WTC11 (cell line): ENCODE data around the gene IL4I1. TPM values are rescaled to one million over a fixed set of nuclear protein-coding genes. Genes with fewer than 3 reads are reported as not detected.

ENCODE experiments used
- ATAC-seq: fragments of 200-7000 bp; cut with Tn5 transposase; 2 replicates; pipeline ENCODE4 v1.10.0; 2021; ENCODE audit warnings: mild to moderate bottlenecking, moderate library complexity
- CTCF ChIA-PET: fragments of 300-600 bp; sonication (Branson Sonifier 250); formaldehyde crosslinking; loops from one replicate; lab custom pipeline; 2021; ENCODE audit warnings: antibody characterized with exemption; lab: Charles Lee
- POLR2A ChIA-PET: fragments of 350-600 bp; sonication (Branson Sonifier 250); formaldehyde crosslinking; loops from one replicate; lab custom pipeline; 2021; ENCODE audit warnings: antibody characterized with exemption; lab: Charles Lee
- DNase-seq: peaks from one replicate; pipeline ENCODE4 v3.0.0; 2021; ENCODE audit warnings: low spot score
- H3K27ac Mint-ChIP-seq: 2 replicates; pipeline ENCODE4 v1.8.0; 2021; ENCODE audit warnings: mixed read lengths
- H3K27me3 Mint-ChIP-seq: 2 replicates; pipeline ENCODE4 v1.8.0; 2021; ENCODE audit warnings: low read depth, mild to moderate bottlenecking, moderate library complexity, mixed read lengths
- H3K36me3 Mint-ChIP-seq: 2 replicates; pipeline ENCODE4 v1.8.0; 2021; ENCODE audit warnings: mixed read lengths
- H3K4me1 Mint-ChIP-seq: 2 replicates; pipeline ENCODE4 v1.8.0; 2022; ENCODE audit warnings: mixed read lengths
- H3K4me3 Mint-ChIP-seq: 2 replicates; pipeline ENCODE4 v1.8.0; 2021; ENCODE audit warnings: mild to moderate bottlenecking, moderate library complexity, mixed read lengths
- H3K9me3 Mint-ChIP-seq: 2 replicates; pipeline ENCODE4 v1.8.0; 2021; ENCODE audit warnings: mixed read lengths
- ATF1 ChIP-seq: sonication (generic); formaldehyde crosslinking; IDR thresholded peaks from 2 replicates; pipeline ENCODE4 v1.8.1; 2023; ENCODE audit warnings: mild to moderate bottlenecking, moderate library complexity, missing genetic modification reagents
- CREB1 ChIP-seq: sonication (generic); formaldehyde crosslinking; IDR thresholded peaks from 2 replicates; pipeline ENCODE4 v1.8.0; 2023; ENCODE audit warnings: mild to moderate bottlenecking, missing genetic modification reagents
- EMX1 ChIP-seq: fragments of 250-450 bp; sonication (Bioruptor Pico); IDR thresholded peaks from 2 replicates; pipeline ENCODE4 v1.8.0; 2021; ENCODE audit warnings: mild to moderate bottlenecking
- JAZF1 ChIP-seq: fragments of 250-450 bp; sonication (Bioruptor Pico); IDR thresholded peaks from 2 replicates; pipeline ENCODE4 v1.9.0; 2021; ENCODE audit warnings: moderate library complexity, mild to moderate bottlenecking, inconsistent platforms
- MXD4 ChIP-seq: fragments of 250-450 bp; sonication (Bioruptor Pico); IDR thresholded peaks from 2 replicates; pipeline ENCODE4 v1.8.0; 2021; ENCODE audit warnings: mild to moderate bottlenecking, moderate library complexity, borderline replicate concordance
- RORB ChIP-seq: fragments of 250-450 bp; sonication (Bioruptor Pico); IDR thresholded peaks from 2 replicates; pipeline ENCODE4 v1.9.0; 2021; ENCODE audit warnings: mild to moderate bottlenecking
- SMAD3 ChIP-seq: sonication (generic); formaldehyde crosslinking; IDR thresholded peaks from 2 replicates; pipeline ENCODE4 v1.8.0; 2022; ENCODE audit warnings: missing genetic modification reagents, mild to moderate bottlenecking, borderline replicate concordance
- SMAD4 ChIP-seq: sonication (generic); formaldehyde crosslinking; IDR thresholded peaks from 2 replicates; pipeline ENCODE4 v1.8.0; 2022; ENCODE audit warnings: mild to moderate bottlenecking, missing genetic modification reagents
- SOX15 ChIP-seq: fragments of 250-450 bp; sonication (Bioruptor Pico); IDR thresholded peaks from 2 replicates; pipeline ENCODE4 v1.9.0; 2021; ENCODE audit warnings: mild to moderate bottlenecking
- TEAD1 ChIP-seq: sonication (generic); formaldehyde crosslinking; IDR thresholded peaks from 2 replicates; pipeline ENCODE4 v1.8.0; 2022; ENCODE audit warnings: mild to moderate bottlenecking, missing genetic modification reagents
- TP53 ChIP-seq: sonication (generic); formaldehyde crosslinking; IDR thresholded peaks from 2 replicates; pipeline ENCODE4 v1.8.1; 2023; ENCODE audit warnings: mild to moderate bottlenecking, missing genetic modification reagents
- ZBTB21 ChIP-seq: sonication (generic); formaldehyde crosslinking; IDR thresholded peaks from 2 replicates; pipeline ENCODE4 v1.8.1; 2023; ENCODE audit warnings: mild to moderate bottlenecking, missing genetic modification reagents, borderline replicate concordance
- ZNF219 ChIP-seq: sonication (generic); formaldehyde crosslinking; IDR thresholded peaks from 2 replicates; pipeline ENCODE4 v1.8.0; 2023; ENCODE audit warnings: missing genetic modification reagents, mild to moderate bottlenecking, borderline replicate concordance
- ZNF232 ChIP-seq: sonication (generic); formaldehyde crosslinking; IDR thresholded peaks from 2 replicates; pipeline ENCODE4 v1.8.0; 2022; ENCODE audit warnings: mild to moderate bottlenecking, missing genetic modification reagents
- ZNF263 ChIP-seq: sonication (generic); formaldehyde crosslinking; IDR thresholded peaks from 2 replicates; pipeline ENCODE4 v1.8.1; 2022; ENCODE audit warnings: low read depth, mild to moderate bottlenecking, moderate library complexity, missing genetic modification reagents
- total RNA-seq: library from RNA; stranded (reverse); gene quantifications from 3 replicates; pipeline ENCODE4 v1.2.3, GENCODE V29; 2021
- TF ChIP-seq, protein P1 (sequence below): fragments of 250-450 bp; sonication (Bioruptor Pico); IDR thresholded peaks from 2 replicates; pipeline ENCODE4 v1.9.0; 2021; ENCODE audit warnings: mild to moderate bottlenecking
- TF ChIP-seq, protein P2 (sequence below): sonication (generic); formaldehyde crosslinking; conservative IDR thresholded peaks from 2 replicates; pipeline ENCODE4 v1.8.1; 2023; ENCODE audit warnings: mild to moderate bottlenecking, low read depth, missing genetic modification reagents, moderate library complexity
- TF ChIP-seq, protein P3 (sequence below): fragments of 250-450 bp; sonication (Bioruptor Pico); IDR thresholded peaks from 2 replicates; pipeline ENCODE4 v1.9.0; 2021; ENCODE audit warnings: moderate library complexity, mild to moderate bottlenecking, inconsistent platforms, borderline replicate concordance
- TF ChIP-seq, protein P4 (sequence below): sonication (generic); formaldehyde crosslinking; IDR thresholded peaks from 2 replicates; pipeline ENCODE4 v1.8.0; 2023; ENCODE audit warnings: missing genetic modification reagents, mild to moderate bottlenecking, borderline replicate concordance

IL4I1 gene
- total RNA-seq, 1 experiment from 2014 or later: 0.83 TPM

DNA sequence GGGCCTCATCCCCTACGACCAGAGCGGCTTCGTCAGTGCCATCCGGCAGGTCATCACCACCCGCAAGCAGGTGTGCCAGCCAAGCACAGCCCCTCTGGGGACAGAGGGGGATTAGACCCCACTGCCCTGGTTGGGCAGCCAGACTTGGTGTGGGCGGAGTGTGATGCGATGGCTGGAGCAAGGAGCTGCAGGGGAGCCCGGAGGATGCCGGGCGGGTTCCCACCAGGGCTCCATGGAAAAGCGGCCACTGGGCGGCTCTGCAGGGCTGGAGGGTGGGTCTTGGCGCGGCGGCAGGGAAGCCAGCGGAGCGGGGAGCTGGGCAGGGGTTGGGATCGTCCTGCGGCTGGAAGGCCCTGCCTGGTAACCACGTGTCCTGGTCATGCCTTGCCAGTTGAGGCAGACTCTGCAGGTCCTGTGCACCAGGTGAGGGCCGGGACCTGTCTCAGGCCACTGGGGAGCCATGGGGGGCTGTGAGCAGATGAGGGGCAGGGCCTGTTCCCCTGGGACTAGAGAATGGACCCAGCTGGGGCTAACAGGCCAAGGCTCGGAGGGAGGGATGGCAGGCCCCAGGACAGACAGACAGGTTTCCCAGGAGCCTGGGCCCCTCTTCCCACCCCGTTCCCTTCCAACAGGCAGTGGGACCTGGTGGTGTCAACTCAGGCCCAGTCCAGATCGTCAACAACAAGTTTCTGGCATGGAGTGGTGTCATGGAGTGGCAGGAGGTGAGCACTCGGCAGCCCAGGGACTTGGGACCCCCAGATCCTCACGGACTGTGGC is 39.4 kb downstream of the IL4I1 start (continued):
- peak; percentile 69; the same call in 1 of the 2 replicates for TF ChIP-seq SMAD3 (CRISPR knock-in tag)
- TF ChIP-seq SOX15 (CRISPR knock-in tag): no peak
- TF ChIP-seq JAZF1 (CRISPR knock-in tag): no peak
- TF ChIP-seq ZNF232 (CRISPR knock-in tag): 0 out of 2 replicates have a peak, but pooled peaks have one; percentile 36
- TF ChIP-seq TP53: no peak
- TF ChIP-seq ATF1: no peak
- 0 out of 2 replicates have a peak, but pooled peaks have one; percentile 17 for TF ChIP-seq CREB1 (CRISPR knock-in tag)
- TF ChIP-seq, protein P1, sequence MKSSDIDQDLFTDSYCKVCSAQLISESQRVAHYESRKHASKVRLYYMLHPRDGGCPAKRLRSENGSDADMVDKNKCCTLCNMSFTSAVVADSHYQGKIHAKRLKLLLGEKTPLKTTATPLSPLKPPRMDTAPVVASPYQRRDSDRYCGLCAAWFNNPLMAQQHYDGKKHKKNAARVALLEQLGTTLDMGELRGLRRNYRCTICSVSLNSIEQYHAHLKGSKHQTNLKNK (CRISPR knock-in tag): no peak
- TF ChIP-seq, protein P2, sequence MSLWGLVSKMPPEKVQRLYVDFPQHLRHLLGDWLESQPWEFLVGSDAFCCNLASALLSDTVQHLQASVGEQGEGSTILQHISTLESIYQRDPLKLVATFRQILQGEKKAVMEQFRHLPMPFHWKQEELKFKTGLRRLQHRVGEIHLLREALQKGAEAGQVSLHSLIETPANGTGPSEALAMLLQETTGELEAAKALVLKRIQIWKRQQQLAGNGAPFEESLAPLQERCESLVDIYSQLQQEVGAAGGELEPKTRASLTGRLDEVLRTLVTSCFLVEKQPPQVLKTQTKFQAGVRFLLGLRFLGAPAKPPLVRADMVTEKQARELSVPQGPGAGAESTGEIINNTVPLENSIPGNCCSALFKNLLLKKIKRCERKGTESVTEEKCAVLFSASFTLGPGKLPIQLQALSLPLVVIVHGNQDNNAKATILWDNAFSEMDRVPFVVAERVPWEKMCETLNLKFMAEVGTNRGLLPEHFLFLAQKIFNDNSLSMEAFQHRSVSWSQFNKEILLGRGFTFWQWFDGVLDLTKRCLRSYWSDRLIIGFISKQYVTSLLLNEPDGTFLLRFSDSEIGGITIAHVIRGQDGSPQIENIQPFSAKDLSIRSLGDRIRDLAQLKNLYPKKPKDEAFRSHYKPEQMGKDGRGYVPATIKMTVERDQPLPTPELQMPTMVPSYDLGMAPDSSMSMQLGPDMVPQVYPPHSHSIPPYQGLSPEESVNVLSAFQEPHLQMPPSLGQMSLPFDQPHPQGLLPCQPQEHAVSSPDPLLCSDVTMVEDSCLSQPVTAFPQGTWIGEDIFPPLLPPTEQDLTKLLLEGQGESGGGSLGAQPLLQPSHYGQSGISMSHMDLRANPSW (CRISPR knock-in tag): no peak
- TF ChIP-seq TEAD1: no peak
- peak; percentile 31; the same call in 1 of the 2 replicates for TF ChIP-seq EMX1 (CRISPR knock-in tag)
- no peak for TF ChIP-seq ZNF263 (CRISPR knock-in tag)
- TF ChIP-seq MXD4 (CRISPR knock-in tag): no peak
- no peak for TF ChIP-seq RORB
- no peak for TF ChIP-seq SMAD4 (CRISPR knock-in tag)
- TF ChIP-seq ZNF219: no peak

DNA sequence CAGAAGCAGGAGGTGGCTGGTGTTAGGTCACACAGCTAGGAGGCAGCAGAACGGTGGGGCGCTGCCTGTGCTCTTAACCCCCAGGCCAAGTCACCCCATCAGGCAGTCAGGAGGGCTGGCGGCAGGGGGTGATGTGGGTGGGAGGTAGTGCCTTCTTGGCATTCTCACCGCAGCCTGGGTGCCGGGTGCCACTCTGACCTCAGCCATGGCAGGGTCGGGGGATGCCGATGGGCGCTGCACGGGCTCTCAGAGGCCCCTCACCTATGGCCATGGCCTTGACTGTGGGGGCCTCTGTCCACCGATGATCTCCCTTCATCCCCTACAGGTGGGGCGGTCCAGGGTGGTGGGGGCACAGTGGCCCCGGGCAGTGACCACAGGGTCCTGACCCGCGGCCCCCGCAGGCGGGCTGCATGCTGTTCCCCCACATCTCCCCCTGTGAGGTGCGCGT is 40.1 kb downstream of the IL4I1 start:
- peaks cover 23% of the 10 kb centered on the region for H3K4me1 Mint-ChIP-seq
- H3K9me3 Mint-ChIP-seq: no peaks in the 10 kb centered on the region
- peaks cover 3% of the 10 kb centered on the region; the same call in 1 of the 2 replicates for H3K27me3 Mint-ChIP-seq
- H3K4me3 Mint-ChIP-seq: no peak overlapping the region
- no peak overlapping the region for H3K27ac Mint-ChIP-seq
- POLR2A ChIA-PET: interaction anchor here (1.1 kb wide), 1 partner anchor 9 kb away, joined by 3 read pairs; no protein-coding TSS in a partner anchor
- ATAC-seq (no peak), DNase-seq (no peak)
- CTCF ChIA-PET: no interaction called here
- TF ChIP-seq, protein P3, sequence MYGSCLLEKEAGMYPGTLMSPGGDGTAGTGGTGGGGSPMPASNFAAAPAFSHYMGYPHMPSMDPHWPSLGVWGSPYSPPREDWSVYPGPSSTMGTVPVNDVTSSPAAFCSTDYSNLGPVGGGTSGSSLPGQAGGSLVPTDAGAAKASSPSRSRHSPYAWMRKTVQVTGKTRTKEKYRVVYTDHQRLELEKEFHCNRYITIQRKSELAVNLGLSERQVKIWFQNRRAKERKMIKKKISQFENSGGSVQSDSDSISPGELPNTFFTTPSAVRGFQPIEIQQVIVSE (CRISPR knock-in tag): no peak
- TF ChIP-seq ZBTB21 (no peak), SMAD4 (CRISPR knock-in tag) (0 out of 2 replicates have a peak, but pooled peaks have one; percentile 11)
- TF ChIP-seq, protein P4, sequence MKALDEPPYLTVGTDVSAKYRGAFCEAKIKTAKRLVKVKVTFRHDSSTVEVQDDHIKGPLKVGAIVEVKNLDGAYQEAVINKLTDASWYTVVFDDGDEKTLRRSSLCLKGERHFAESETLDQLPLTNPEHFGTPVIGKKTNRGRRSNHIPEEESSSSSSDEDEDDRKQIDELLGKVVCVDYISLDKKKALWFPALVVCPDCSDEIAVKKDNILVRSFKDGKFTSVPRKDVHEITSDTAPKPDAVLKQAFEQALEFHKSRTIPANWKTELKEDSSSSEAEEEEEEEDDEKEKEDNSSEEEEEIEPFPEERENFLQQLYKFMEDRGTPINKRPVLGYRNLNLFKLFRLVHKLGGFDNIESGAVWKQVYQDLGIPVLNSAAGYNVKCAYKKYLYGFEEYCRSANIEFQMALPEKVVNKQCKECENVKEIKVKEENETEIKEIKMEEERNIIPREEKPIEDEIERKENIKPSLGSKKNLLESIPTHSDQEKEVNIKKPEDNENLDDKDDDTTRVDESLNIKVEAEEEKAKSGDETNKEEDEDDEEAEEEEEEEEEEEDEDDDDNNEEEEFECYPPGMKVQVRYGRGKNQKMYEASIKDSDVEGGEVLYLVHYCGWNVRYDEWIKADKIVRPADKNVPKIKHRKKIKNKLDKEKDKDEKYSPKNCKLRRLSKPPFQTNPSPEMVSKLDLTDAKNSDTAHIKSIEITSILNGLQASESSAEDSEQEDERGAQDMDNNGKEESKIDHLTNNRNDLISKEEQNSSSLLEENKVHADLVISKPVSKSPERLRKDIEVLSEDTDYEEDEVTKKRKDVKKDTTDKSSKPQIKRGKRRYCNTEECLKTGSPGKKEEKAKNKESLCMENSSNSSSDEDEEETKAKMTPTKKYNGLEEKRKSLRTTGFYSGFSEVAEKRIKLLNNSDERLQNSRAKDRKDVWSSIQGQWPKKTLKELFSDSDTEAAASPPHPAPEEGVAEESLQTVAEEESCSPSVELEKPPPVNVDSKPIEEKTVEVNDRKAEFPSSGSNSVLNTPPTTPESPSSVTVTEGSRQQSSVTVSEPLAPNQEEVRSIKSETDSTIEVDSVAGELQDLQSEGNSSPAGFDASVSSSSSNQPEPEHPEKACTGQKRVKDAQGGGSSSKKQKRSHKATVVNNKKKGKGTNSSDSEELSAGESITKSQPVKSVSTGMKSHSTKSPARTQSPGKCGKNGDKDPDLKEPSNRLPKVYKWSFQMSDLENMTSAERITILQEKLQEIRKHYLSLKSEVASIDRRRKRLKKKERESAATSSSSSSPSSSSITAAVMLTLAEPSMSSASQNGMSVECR (CRISPR knock-in tag): peak; percentile 39; the same call in 1 of the 2 replicates
- peaks cover 28% of the 10 kb centered on the region for H3K36me3 Mint-ChIP-seq
